ENCODE results near the gene PCDHB5.
"Not testable (repeated sequence)": the region's sequence is repeated elsewhere in the genome, so short reads cannot be mapped to it uniquely, and the experiment has no call there.

The PCDHB5 gene

GRCh38 chr5:141100243-141100805 is 34.7 kb upstream of the PCDHB5 start, which contains the start of gene PCDHB3:
TSS of gene PCDHB3 (plus strand) at chr5:141100473. CDS start at chr5:141100650, 177 bp downstream.
- H3K9ac ChIP-seq (ENCODE audit: low read length) = no peak within 1 kb of the TSS
- no peak within 1 kb of the TSS for H2AFZ ChIP-seq (ENCODE audit: low read length)
- no peaks in the 10 kb centered on the region for H3K36me3 ChIP-seq (replicated peaks; ENCODE audit: insufficient read depth, low read length)
- TF ChIP-seq CTCF (IDR thresholded peaks at IDR 0.05; ENCODE audit: low read length) (peak; percentile 48), EZH2phosphoT487 (IDR thresholded peaks at IDR 0.05; ENCODE audit: low read length) (no peak)
- H3K9me2 ChIP-seq (replicated peaks; ENCODE audit: insufficient read depth, low read length) = no peaks in the 10 kb centered on the region
- no peaks in the 10 kb centered on the region for H3K4me1 ChIP-seq (ENCODE audit: low read length)
- DNase-seq = peak; percentile 45
- H3K9me3 ChIP-seq (replicated peaks; ENCODE audit: insufficient read depth, low read length) = no peaks in the 10 kb centered on the region
- no peak within 1 kb of the TSS for H3K4me3 ChIP-seq (ENCODE audit: low read length)
- no peak within 1 kb of the TSS for H3K27ac ChIP-seq (ENCODE audit: low read length)
- H3K79me2 ChIP-seq (ENCODE audit: low read length) = no peaks in the 10 kb centered on the region
- no peaks in the 10 kb centered on the region for H3K27me3 ChIP-seq (replicated peaks; ENCODE audit: insufficient read depth, low read length)
- H3K4me2 ChIP-seq (ENCODE audit: low read depth, low read length) = no peak within 1 kb of the TSS
- H4K20me1 ChIP-seq (ENCODE audit: insufficient read depth, low read length) = no peaks in the 10 kb centered on the region
- no peaks in the 10 kb centered on the region for H3F3A ChIP-seq (ENCODE audit: insufficient read depth, low read length)

- no peaks in the 10 kb centered on the region for H3F3A ChIP-seq (ENCODE audit: insufficient read depth, low read length)
- H3K9me3 ChIP-seq (replicated peaks; ENCODE audit: insufficient read depth, low read length) = no peaks in the 10 kb centered on the region
- H3K4me3 ChIP-seq (ENCODE audit: low read length) = no peak overlapping the region
- no peak overlapping the region for H3K4me2 ChIP-seq (ENCODE audit: low read depth, low read length)
- H3K27ac ChIP-seq (ENCODE audit: low read length) = no peak overlapping the region
- DNase-seq = no peak
- no peak overlapping the region for H3K9ac ChIP-seq (ENCODE audit: low read length)
- no peaks in the 10 kb centered on the region for H3K9me2 ChIP-seq (replicated peaks; ENCODE audit: insufficient read depth, low read length)
- H2AFZ ChIP-seq (ENCODE audit: low read length) = no peak overlapping the region
- H3K4me1 ChIP-seq (ENCODE audit: low read length) = no peaks in the 10 kb centered on the region
- no peaks in the 10 kb centered on the region for H3K79me2 ChIP-seq (ENCODE audit: low read length)
- no peaks in the 10 kb centered on the region for H3K36me3 ChIP-seq (replicated peaks; ENCODE audit: insufficient read depth, low read length)
- no peak for TF ChIP-seq EZH2phosphoT487 (IDR thresholded peaks at IDR 0.05; ENCODE audit: low read length)
- TF ChIP-seq EZH2 (optimal IDR thresholded peaks at IDR 0.05; ENCODE audit: low read depth, low read length) = no peak
- TF ChIP-seq CTCF (IDR thresholded peaks at IDR 0.05; ENCODE audit: low read length) = no peak
- H4K20me1 ChIP-seq (ENCODE audit: insufficient read depth, low read length) = no peaks in the 10 kb centered on the region
- H3K27me3 ChIP-seq (replicated peaks; ENCODE audit: insufficient read depth, low read length) = no peaks in the 10 kb centered on the region
Observed at GRCh38 chr5:141101059-141101458, 33.9 kb upstream of the PCDHB5 start.

DNA sequence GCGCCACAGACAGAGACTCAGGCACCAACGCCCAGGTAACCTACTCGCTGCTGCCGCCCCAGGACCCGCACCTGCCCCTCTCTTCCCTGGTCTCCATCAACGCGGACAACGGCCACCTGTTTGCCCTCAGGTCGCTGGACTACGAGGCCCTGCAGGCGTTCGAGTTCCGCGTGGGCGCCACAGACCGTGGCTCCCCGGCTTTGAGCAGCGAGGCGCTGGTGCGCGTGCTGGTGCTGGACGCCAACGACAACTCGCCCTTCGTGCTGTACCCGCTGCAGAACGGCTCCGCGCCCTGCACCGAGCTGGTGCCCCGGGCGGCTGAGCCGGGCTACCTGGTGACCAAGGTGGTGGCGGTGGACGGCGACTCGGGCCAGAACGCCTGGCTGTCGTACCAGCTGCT is 32.9 kb upstream of the PCDHB5 start:
- H3K9me3 ChIP-seq (replicated peaks; ENCODE audit: insufficient read depth, low read length); H3K4me1 ChIP-seq (ENCODE audit: low read length); DNase-seq; H3K27me3 ChIP-seq (replicated peaks; ENCODE audit: insufficient read depth, low read length); H3K9me2 ChIP-seq (replicated peaks; ENCODE audit: insufficient read depth, low read length); H3K4me2 ChIP-seq (ENCODE audit: low read depth, low read length); H3K27ac ChIP-seq (ENCODE audit: low read length); H3K4me3 ChIP-seq (ENCODE audit: low read length); H2AFZ ChIP-seq (ENCODE audit: low read length); H3K79me2 ChIP-seq (ENCODE audit: low read length); H3F3A ChIP-seq (ENCODE audit: insufficient read depth, low read length); H4K20me1 ChIP-seq (ENCODE audit: insufficient read depth, low read length); H3K9ac ChIP-seq (ENCODE audit: low read length); H3K36me3 ChIP-seq (replicated peaks; ENCODE audit: insufficient read depth, low read length): not testable (repeated sequence)

GRCh38 chr5:141102471-141102870 is 32.5 kb upstream of the PCDHB5 start:
- H2AFZ ChIP-seq (ENCODE audit: low read length); H3F3A ChIP-seq (ENCODE audit: insufficient read depth, low read length); H3K9me2 ChIP-seq (replicated peaks; ENCODE audit: insufficient read depth, low read length); H3K36me3 ChIP-seq (replicated peaks; ENCODE audit: insufficient read depth, low read length); H3K27ac ChIP-seq (ENCODE audit: low read length); H3K79me2 ChIP-seq (ENCODE audit: low read length); DNase-seq; H3K4me3 ChIP-seq (ENCODE audit: low read length); H3K9ac ChIP-seq (ENCODE audit: low read length); H4K20me1 ChIP-seq (ENCODE audit: insufficient read depth, low read length); H3K4me1 ChIP-seq (ENCODE audit: low read length); H3K9me3 ChIP-seq (replicated peaks; ENCODE audit: insufficient read depth, low read length); H3K4me2 ChIP-seq (ENCODE audit: low read depth, low read length); H3K27me3 ChIP-seq (replicated peaks; ENCODE audit: insufficient read depth, low read length): not testable (repeated sequence)
